Activated CD8-positive, alpha-beta memory T cell treated with anti-CD3 and anti-CD28 coated beads, Interleukin-2, amount 10 ng/mL, durations not matched to agents 7 days and 5 days (primary cell): Measurements from ENCODE around the gene MPL. TPM values are rescaled to one million over a fixed set of nuclear protein-coding genes. Genes with fewer than 3 reads are reported as not detected.
"Not testable (repeated sequence)": the region's sequence is repeated elsewhere in the genome, so short reads cannot be mapped to it uniquely, and the experiment has no call there.

Source experiments
- ATAC-seq: fragments of 150-1000 bp; cut with Tn5 transposase; one replicate; pipeline ENCODE4 v1.10.0; 2021; ENCODE audit warnings: moderate library complexity
- CTCF ChIA-PET: fragments of 350-600 bp; sonication (Branson Sonifier 250); formaldehyde crosslinking; loops from one replicate; lab custom pipeline; 2021; ENCODE audit warnings: antibody characterized with exemption; lab: Charles Lee
- DNase-seq: peaks from one replicate; pipeline ENCODE4 v3.0.0-alpha.2; 2020
- H3K27ac Mint-ChIP-seq: one replicate; pipeline ENCODE4 v1.8.0; 2021; ENCODE audit warnings: mild to moderate bottlenecking, mixed read lengths
- H3K27me3 Mint-ChIP-seq: one replicate; pipeline ENCODE4 v1.8.0; 2021; ENCODE audit warnings: mixed read lengths
- H3K36me3 Mint-ChIP-seq: one replicate; pipeline ENCODE4 v1.8.0; 2021; ENCODE audit warnings: mild to moderate bottlenecking, mixed read lengths
- H3K4me1 Mint-ChIP-seq: one replicate; pipeline ENCODE4 v1.8.0; 2021; ENCODE audit warnings: mixed read lengths
- H3K4me3 Mint-ChIP-seq: one replicate; pipeline ENCODE4 v1.8.0; 2021; ENCODE audit warnings: mild to moderate bottlenecking, moderate library complexity, mixed read lengths
- H3K9me3 Mint-ChIP-seq: one replicate; pipeline ENCODE4 v1.8.0; 2022; ENCODE audit warnings: low read depth, mixed read lengths
- total RNA-seq, 2 experiments: library from RNA; stranded (reverse); gene quantifications; one replicate each; pipeline ENCODE4 v1.2.3, GENCODE V29; 2021

MPL gene
- total RNA-seq, 2 experiments from 2014 or later = not detected

DNA sequence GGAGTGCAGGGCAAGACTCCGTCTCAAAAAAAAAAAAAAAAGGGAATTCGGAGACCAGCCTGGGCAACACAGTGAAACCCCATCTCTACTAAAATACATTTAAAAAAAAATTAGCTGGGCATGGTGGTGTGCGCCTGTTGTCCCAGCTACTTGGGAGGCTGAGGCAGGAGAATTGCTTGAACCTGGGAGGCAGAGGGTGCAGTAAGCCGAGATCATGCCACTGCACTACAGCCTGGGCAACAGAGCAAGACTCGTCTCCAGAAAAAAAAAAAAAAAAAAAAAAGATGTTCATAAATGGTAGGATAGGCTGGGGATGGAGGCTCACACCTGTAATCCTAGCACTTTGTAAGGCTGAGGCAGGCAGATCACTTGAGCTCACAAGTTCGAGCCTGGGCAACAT lies 32.2 kb downstream of the MPL start:
- H3K4me3 Mint-ChIP-seq, ATAC-seq, DNase-seq, H3K27me3 Mint-ChIP-seq, H3K27ac Mint-ChIP-seq, H3K9me3 Mint-ChIP-seq: not testable (repeated sequence)
- CTCF ChIA-PET = interaction anchor here (0.7 to 1.0 kb wide), 2 partner anchors 45 to 1640 kb away, joined by 3 to 5 read pairs; no protein-coding TSS in a partner anchor
- Mint-ChIP-seq H3K36me3 (peaks cover 18% of the 10 kb centered on the region), H3K4me1 (peaks cover 29% of the 10 kb centered on the region)

DNA sequence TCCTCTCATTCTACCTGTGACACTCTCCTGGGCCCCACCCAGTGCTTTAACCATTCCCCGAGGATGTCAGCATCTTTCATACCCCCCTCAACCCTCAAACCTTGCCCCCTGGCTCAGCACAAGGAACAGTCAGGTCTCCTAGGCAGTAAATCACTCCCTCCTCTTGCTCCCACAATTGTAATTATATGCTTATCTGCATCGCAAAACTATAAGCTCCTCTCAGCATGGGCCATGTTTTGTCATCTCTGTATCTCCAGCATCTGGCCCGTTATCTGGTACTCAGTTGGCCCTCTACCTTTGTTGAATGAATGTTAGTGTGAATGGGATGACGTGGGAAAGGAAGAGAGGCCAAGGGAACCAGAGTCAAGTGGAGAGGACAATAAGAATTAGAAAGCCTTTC lies 32.9 kb downstream of the MPL start:
- H3K27ac Mint-ChIP-seq = peak overlapping the region; percentile 20
- no peak for DNase-seq
- H3K4me3 Mint-ChIP-seq = no peak overlapping the region
- CTCF ChIA-PET = no interaction called here
- no peaks in the 10 kb centered on the region for H3K27me3 Mint-ChIP-seq
- peaks cover 23% of the 10 kb centered on the region for H3K4me1 Mint-ChIP-seq
- no peak for ATAC-seq
- H3K36me3 Mint-ChIP-seq = peaks cover 12% of the 10 kb centered on the region
- H3K9me3 Mint-ChIP-seq = no peaks in the 10 kb centered on the region

DNA sequence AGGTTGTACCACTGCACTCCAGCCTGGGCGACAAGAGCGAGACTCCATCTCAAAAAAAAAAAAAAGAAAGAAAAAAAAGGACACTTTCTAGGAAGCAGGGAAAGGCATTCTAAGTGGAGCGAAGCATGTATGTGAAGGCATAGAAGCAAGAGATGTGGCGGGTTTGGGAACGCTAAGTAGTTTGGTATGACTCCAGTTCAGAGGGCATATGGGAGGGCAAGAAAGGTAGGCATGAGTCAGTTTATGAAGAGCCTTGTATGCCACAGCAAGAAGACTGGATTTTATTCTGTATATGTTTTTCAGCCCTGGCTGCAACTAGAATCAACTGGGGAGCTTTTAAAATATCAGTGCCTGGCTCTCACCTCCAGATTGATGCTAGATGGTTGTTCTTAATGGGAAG lies 34.6 kb downstream of the MPL start:
- Mint-ChIP-seq H3K4me3 (no peak overlapping the region), H3K4me1 (peaks cover 14% of the 10 kb centered on the region), H3K27ac (no peak overlapping the region), H3K36me3 (peaks cover 6% of the 10 kb centered on the region), H3K9me3 (no peaks in the 10 kb centered on the region), H3K27me3 (no peaks in the 10 kb centered on the region)
- CTCF ChIA-PET = interaction anchor here (1.8 kb wide), 1 partner anchor 14 kb away, joined by 5 read pairs; the partner anchor contains the start of gene CDC20
- DNase-seq (no peak), ATAC-seq (no peak)

DNA sequence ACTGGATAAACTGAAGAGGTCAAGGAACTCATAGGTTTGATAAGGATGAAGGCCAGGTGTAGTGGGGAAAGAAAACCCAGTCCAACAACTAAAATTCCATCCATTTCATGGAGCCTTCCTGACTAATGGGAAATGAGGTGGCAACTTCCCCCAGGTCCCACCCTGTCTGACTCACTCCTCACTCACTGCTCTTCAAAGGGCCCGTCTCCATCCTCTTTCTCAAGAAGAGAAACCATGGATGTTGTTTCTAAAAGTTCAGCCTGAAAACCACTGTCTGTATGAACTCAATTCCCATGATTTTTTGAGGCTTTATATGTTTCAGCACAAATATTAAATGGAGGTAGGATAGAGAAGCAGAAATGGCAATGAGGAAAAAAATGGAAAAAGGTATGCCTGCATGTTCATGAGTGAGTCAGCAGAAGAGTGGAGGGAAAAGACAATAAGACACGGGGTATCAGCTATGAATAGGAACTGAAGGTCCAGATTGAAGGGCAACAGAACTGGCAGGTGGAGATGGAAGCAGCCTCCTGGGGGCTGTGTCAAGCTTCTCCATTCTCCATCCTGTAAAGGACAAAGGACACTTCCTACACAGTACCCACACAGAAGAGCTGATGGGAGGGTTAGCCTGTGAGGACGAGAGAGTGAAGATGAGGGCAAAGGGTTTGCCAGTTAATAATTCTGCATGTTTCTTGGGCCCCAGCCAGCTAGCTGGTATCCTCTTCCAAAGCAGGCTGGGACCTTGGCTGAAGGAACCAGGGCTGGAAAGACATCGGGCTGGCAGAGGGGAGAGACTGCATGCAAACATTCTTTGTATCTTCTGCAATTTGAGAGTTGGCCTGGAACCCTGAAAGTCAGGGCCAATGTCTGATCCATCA lies 35.7 kb downstream of the MPL start:
- no peak for DNase-seq
- no peak overlapping the region for H3K4me3 Mint-ChIP-seq
- no peaks in the 10 kb centered on the region for H3K27me3 Mint-ChIP-seq
- H3K4me1 Mint-ChIP-seq = peaks cover 13% of the 10 kb centered on the region
- no peaks in the 10 kb centered on the region for H3K9me3 Mint-ChIP-seq
- CTCF ChIA-PET = interaction anchor here (1.8 kb wide), 1 partner anchor 15 kb away, joined by 5 read pairs; the partner anchor contains the start of gene CDC20
- peaks cover 7% of the 10 kb centered on the region for H3K36me3 Mint-ChIP-seq
- H3K27ac Mint-ChIP-seq = no peak overlapping the region
- ATAC-seq = no peak

GRCh38 chr1:43376723-43377235 lies 39.2 kb downstream of the MPL start:
- Mint-ChIP-seq H3K27me3 (no peaks in the 10 kb centered on the region), H3K4me1 (no peaks in the 10 kb centered on the region), H3K9me3 (no peaks in the 10 kb centered on the region), H3K4me3 (no peak overlapping the region), H3K27ac (no peak overlapping the region), H3K36me3 (peaks cover 12% of the 10 kb centered on the region)
- no peak for ATAC-seq
- DNase-seq = no peak
- CTCF ChIA-PET = interaction anchor here (1.1 kb wide), 1 partner anchor 38 kb away, joined by 3 read pairs; no protein-coding TSS in a partner anchor

- Mint-ChIP-seq H3K36me3 (peaks cover 17% of the 10 kb centered on the region), H3K4me1 (no peaks in the 10 kb centered on the region), H3K27ac (no peak overlapping the region), H3K27me3 (no peaks in the 10 kb centered on the region), H3K4me3 (no peak overlapping the region), H3K9me3 (no peaks in the 10 kb centered on the region)
- ATAC-seq = no peak
- no peak for DNase-seq
- CTCF ChIA-PET = interaction anchor here (1.0 kb wide), 1 partner anchor 151 kb away, joined by 4 read pairs; no protein-coding TSS in a partner anchor
Measured at GRCh38 chr1:43377831-43378230, 40.2 kb downstream of the MPL start.

DNA sequence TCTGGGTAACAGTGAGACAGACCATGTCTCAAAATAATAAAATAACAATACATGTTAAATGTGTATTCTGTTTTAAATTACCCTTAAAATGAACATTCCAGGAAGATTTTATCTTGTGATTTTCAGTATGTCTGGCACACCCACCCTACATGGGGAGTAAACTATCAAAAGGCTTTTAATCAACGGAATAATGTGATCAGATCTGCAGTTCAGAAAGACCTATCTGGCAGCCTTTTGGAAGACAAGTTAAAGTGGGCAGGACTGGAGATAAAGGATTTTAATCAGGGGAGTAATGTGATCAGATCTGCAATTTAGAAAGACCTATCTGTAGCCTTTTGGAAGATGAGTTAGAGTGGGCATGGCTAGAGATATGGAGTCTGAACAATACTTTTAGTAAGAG lies 41.9 kb downstream of the MPL start:
- Mint-ChIP-seq H3K27ac (no peak overlapping the region), H3K4me1 (no peaks in the 10 kb centered on the region), H3K27me3 (no peaks in the 10 kb centered on the region), H3K36me3 (peaks cover 27% of the 10 kb centered on the region), H3K9me3 (no peaks in the 10 kb centered on the region), H3K4me3 (no peak overlapping the region)
- ATAC-seq (no peak), DNase-seq (no peak)
- CTCF ChIA-PET = interaction anchor here (1.0 kb wide), 1 partner anchor 11 kb away, joined by 3 read pairs; the partner anchor contains the start of gene ELOVL1

GRCh38 chr1:43381612-43382011 lies 44.0 kb downstream of the MPL start:
- Mint-ChIP-seq H3K27ac (no peak overlapping the region), H3K36me3 (peaks cover 46% of the 10 kb centered on the region), H3K4me3 (no peak overlapping the region), H3K4me1 (no peaks in the 10 kb centered on the region), H3K9me3 (no peaks in the 10 kb centered on the region), H3K27me3 (no peaks in the 10 kb centered on the region)
- DNase-seq = no peak
- ATAC-seq = no peak
- CTCF ChIA-PET = interaction anchor here (1.0 to 1.1 kb wide), 2 partner anchors 9 to 12 kb away, joined by 3 read pairs; no protein-coding TSS in a partner anchor

DNA sequence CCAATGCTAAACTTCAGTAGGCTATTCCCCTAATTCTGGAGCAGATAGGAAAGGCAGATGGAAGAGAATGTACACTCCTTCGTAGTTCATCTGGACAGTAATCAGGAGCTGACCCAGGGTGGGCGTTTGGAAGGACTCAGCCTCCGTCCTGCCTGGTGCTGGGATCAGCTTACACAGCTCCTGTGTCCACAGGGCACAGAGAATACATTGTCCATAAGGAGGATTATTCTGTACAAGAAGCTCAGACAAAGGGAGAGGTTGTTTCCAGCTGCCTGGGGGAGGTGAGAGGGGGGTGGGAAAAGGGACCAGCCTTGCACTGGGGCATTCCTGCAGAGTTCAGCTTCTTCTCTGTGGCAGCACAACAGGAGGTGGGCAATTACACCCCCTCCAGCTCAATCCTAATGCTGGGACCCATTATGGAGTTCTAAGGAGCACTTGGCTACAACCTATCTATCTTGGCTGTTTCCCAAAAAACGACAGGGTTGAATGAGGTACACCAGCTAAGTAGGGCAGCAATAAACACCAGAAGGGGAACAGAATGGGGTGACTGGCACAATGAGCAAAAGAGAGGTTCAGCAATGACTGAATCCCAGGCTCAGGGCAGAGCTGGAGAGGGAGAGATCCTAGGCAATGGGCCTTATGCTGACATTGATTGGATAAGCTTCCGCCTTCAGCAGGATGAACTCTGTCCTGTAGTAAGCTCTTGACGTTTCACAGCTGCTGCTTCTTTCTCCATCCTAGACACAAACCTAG lies 44.6 kb downstream of the MPL start:
- CTCF ChIA-PET = interaction anchor here (1.0 to 1.1 kb wide), 2 partner anchors 9 to 11 kb away, joined by 3 read pairs; no protein-coding TSS in a partner anchor
- Mint-ChIP-seq H3K36me3 (peaks cover 50% of the 10 kb centered on the region), H3K4me1 (no peaks in the 10 kb centered on the region), H3K4me3 (no peak overlapping the region), H3K27me3 (no peaks in the 10 kb centered on the region), H3K27ac (no peak overlapping the region), H3K9me3 (no peaks in the 10 kb centered on the region)
- no peak for DNase-seq
- ATAC-seq = no peak

DNA sequence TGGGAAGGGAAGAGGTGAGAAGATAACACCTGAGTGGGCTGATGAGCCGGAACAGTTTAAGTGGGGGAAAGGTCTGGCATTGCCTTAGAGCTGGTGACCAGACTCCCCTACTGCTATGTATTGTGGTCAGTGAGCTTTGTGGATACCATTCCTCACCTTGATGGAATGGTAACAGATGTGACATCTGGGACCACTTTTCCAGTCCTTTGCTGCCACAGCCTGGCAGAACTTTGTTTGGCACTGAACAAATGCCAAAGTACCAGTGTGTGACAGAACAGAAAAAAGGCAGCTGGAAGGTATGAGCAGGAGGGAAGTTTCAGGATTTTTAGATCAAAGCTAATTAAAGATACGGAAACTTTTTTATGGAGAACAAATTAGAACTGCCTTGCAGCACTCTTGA lies 45.8 kb downstream of the MPL start:
- H3K36me3 Mint-ChIP-seq = peaks cover 50% of the 10 kb centered on the region
- peaks cover 9% of the 10 kb centered on the region for H3K4me1 Mint-ChIP-seq
- no peak for DNase-seq
- CTCF ChIA-PET = interaction anchor here (1.0 kb wide), 1 partner anchor 15 kb away, joined by 4 read pairs; the partner anchor contains the start of gene ELOVL1
- no peak for ATAC-seq
- H3K27me3 Mint-ChIP-seq = no peaks in the 10 kb centered on the region
- no peak overlapping the region for H3K27ac Mint-ChIP-seq
- no peak overlapping the region for H3K4me3 Mint-ChIP-seq
- H3K9me3 Mint-ChIP-seq = no peaks in the 10 kb centered on the region

DNA sequence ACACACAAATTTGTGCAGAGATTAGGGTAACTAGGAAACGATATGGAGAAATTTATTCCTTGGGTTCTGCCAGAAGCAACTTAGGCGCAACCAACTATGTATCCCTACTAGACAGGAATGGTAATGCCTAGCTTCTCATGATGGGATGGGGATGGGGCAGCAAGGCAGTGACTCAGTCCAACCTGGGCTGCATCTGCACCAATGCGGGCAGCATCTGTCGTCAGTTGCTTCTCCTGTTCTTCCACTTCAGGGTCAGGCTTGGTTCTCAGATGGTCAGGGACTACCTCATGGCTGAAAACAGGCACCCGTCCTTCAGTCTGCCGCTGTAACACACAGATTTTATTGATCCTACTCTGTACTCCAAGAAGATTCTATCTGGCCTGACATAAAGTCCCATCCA lies 49.1 kb downstream of the MPL start:
- ATAC-seq (no peak), DNase-seq (no peak)
- Mint-ChIP-seq H3K36me3 (peaks cover 42% of the 10 kb centered on the region), H3K27ac (no peak overlapping the region), H3K9me3 (no peaks in the 10 kb centered on the region), H3K4me1 (peaks cover 33% of the 10 kb centered on the region), H3K27me3 (no peaks in the 10 kb centered on the region), H3K4me3 (no peak overlapping the region)
- CTCF ChIA-PET = no interaction called here

DNA sequence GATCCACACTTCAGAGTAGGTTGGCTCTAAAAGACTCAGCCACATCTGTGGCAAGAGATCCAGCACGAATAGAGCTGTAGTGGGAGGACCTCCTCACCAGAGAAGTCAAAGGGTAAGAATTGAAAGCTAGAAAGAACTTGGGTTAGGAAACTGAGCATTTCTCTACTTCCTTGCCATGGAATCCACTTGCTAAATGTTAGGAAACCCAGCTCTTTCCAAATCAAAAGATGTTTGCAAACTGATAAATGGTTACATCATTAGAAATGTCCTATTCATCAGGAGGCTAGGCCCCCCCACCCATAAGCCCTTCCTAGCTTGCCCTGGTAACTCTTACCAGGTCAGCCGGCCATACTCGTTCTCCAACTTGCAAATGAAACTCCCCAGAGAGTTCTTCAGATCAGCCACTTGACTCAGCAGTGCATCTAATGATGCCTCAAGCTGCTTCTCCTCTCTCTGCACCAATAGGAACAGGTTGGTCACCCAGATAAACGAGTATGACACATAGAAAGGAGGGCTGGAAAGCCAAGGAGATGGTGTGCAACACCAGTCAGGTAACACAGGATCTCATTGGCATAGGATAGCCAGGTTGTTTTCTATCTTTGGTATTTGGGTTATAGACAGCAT lies 50.5 kb downstream of the MPL start:
- Mint-ChIP-seq H3K4me3 (peak overlapping the region; percentile 100), H3K4me1 (peaks cover 35% of the 10 kb centered on the region), H3K27me3 (no peaks in the 10 kb centered on the region), H3K27ac (peak overlapping the region; percentile 33), H3K36me3 (peaks cover 34% of the 10 kb centered on the region), H3K9me3 (no peaks in the 10 kb centered on the region)
- CTCF ChIA-PET = interaction anchor here (0.8 to 3.3 kb wide), 5 partner anchors 20 to 161 kb away, joined by 3 to 12 read pairs (median 3); partner anchors contain the start of gene ELOVL1
- DNase-seq = no peak
- ATAC-seq = no peak
